ENCODE measurements around the gene PLCL2. TPM values are rescaled to one million over a fixed set of nuclear protein-coding genes. Genes with fewer than 3 reads are reported as not detected.

Gene PLCL2
- total and polyA plus RNA-seq, 2 experiments from 2014 or later = 1.6 to 9.7 TPM

DNA sequence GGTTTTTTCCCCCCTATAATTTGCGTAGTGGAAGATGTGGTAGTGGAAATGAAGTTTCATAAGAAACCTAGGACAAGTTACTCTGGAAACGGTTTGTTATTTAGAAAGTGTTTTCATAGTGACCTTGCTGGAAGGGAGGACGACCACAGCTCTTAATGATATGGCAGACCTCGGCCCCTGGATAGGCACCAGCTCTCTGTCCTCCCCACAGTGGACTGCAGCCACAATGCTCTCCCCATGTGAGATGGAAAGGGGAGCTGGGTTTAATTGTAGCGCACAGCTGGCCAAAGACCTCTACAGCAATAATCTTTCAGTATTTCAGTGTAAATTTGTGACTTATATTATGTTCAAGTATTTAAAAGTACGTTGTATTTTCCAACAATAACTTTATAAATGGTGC is 151.2 kb downstream of the PLCL2 start:
- Histone ChIP-seq H3K27me3 (ENCODE audit: insufficient read depth) (no peaks in the 10 kb centered on the region), H3K4me1 (ENCODE audit: insufficient read depth) (no peaks in the 10 kb centered on the region), H3K4me3 (no peak overlapping the region), H3K9me2 (ENCODE audit: insufficient read depth) (no peaks in the 10 kb centered on the region), H2AFZ (no peak overlapping the region), H3K4me2 (no peak overlapping the region), H3F3A (replicated peaks; ENCODE audit: low read depth) (no peaks in the 10 kb centered on the region), H4K20me1 (replicated peaks; ENCODE audit: insufficient read depth) (no peaks in the 10 kb centered on the region), H3K27ac (ENCODE audit: low read depth) (no peak overlapping the region), H3K79me2 (replicated peaks; ENCODE audit: insufficient read depth) (no peaks in the 10 kb centered on the region), H3K36me3 (ENCODE audit: insufficient read depth) (no peaks in the 10 kb centered on the region)
- no peak for DNase-seq (ENCODE audit: low spot score)
- Mint-ChIP-seq H3K27ac (no peak overlapping the region), H3K4me1 (peaks cover 13% of the 10 kb centered on the region), H3K27me3 (ENCODE audit: insufficient read depth, low read depth, poor library complexity) (peaks cover 1% of the 10 kb centered on the region), H3K36me3 (ENCODE audit: low read depth) (no peaks in the 10 kb centered on the region), H3K9me3 (no peaks in the 10 kb centered on the region), H3K4me3 (no peak overlapping the region)
- no peak for TF ChIP-seq NANOG (IDR thresholded peaks at IDR 0.05; ENCODE audit: borderline replicate concordance)
- TF ChIP-seq, protein P1, sequence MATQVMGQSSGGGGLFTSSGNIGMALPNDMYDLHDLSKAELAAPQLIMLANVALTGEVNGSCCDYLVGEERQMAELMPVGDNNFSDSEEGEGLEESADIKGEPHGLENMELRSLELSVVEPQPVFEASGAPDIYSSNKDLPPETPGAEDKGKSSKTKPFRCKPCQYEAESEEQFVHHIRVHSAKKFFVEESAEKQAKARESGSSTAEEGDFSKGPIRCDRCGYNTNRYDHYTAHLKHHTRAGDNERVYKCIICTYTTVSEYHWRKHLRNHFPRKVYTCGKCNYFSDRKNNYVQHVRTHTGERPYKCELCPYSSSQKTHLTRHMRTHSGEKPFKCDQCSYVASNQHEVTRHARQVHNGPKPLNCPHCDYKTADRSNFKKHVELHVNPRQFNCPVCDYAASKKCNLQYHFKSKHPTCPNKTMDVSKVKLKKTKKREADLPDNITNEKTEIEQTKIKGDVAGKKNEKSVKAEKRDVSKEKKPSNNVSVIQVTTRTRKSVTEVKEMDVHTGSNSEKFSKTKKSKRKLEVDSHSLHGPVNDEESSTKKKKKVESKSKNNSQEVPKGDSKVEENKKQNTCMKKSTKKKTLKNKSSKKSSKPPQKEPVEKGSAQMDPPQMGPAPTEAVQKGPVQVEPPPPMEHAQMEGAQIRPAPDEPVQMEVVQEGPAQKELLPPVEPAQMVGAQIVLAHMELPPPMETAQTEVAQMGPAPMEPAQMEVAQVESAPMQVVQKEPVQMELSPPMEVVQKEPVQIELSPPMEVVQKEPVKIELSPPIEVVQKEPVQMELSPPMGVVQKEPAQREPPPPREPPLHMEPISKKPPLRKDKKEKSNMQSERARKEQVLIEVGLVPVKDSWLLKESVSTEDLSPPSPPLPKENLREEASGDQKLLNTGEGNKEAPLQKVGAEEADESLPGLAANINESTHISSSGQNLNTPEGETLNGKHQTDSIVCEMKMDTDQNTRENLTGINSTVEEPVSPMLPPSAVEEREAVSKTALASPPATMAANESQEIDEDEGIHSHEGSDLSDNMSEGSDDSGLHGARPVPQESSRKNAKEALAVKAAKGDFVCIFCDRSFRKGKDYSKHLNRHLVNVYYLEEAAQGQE (IDR thresholded peaks at IDR 0.05; ENCODE audit: unreplicated experiment) = no peak
- TF ChIP-seq, protein P2, sequence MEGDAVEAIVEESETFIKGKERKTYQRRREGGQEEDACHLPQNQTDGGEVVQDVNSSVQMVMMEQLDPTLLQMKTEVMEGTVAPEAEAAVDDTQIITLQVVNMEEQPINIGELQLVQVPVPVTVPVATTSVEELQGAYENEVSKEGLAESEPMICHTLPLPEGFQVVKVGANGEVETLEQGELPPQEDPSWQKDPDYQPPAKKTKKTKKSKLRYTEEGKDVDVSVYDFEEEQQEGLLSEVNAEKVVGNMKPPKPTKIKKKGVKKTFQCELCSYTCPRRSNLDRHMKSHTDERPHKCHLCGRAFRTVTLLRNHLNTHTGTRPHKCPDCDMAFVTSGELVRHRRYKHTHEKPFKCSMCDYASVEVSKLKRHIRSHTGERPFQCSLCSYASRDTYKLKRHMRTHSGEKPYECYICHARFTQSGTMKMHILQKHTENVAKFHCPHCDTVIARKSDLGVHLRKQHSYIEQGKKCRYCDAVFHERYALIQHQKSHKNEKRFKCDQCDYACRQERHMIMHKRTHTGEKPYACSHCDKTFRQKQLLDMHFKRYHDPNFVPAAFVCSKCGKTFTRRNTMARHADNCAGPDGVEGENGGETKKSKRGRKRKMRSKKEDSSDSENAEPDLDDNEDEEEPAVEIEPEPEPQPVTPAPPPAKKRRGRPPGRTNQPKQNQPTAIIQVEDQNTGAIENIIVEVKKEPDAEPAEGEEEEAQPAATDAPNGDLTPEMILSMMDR (conservative IDR thresholded peaks at IDR 0.05; ENCODE audit: low read depth in 2 of 2) = no peak
- no peak for TF ChIP-seq JUNB (IDR thresholded peaks at IDR 0.05; ENCODE audit: unreplicated experiment)
- no peak for TF ChIP-seq ZNF114 (CRISPR knock-in tag; IDR thresholded peaks at IDR 0.05)
- TF ChIP-seq CREB1 (CRISPR knock-in tag; IDR thresholded peaks at IDR 0.05; ENCODE audit: low read depth) = no peak
- TF ChIP-seq, protein P3, sequence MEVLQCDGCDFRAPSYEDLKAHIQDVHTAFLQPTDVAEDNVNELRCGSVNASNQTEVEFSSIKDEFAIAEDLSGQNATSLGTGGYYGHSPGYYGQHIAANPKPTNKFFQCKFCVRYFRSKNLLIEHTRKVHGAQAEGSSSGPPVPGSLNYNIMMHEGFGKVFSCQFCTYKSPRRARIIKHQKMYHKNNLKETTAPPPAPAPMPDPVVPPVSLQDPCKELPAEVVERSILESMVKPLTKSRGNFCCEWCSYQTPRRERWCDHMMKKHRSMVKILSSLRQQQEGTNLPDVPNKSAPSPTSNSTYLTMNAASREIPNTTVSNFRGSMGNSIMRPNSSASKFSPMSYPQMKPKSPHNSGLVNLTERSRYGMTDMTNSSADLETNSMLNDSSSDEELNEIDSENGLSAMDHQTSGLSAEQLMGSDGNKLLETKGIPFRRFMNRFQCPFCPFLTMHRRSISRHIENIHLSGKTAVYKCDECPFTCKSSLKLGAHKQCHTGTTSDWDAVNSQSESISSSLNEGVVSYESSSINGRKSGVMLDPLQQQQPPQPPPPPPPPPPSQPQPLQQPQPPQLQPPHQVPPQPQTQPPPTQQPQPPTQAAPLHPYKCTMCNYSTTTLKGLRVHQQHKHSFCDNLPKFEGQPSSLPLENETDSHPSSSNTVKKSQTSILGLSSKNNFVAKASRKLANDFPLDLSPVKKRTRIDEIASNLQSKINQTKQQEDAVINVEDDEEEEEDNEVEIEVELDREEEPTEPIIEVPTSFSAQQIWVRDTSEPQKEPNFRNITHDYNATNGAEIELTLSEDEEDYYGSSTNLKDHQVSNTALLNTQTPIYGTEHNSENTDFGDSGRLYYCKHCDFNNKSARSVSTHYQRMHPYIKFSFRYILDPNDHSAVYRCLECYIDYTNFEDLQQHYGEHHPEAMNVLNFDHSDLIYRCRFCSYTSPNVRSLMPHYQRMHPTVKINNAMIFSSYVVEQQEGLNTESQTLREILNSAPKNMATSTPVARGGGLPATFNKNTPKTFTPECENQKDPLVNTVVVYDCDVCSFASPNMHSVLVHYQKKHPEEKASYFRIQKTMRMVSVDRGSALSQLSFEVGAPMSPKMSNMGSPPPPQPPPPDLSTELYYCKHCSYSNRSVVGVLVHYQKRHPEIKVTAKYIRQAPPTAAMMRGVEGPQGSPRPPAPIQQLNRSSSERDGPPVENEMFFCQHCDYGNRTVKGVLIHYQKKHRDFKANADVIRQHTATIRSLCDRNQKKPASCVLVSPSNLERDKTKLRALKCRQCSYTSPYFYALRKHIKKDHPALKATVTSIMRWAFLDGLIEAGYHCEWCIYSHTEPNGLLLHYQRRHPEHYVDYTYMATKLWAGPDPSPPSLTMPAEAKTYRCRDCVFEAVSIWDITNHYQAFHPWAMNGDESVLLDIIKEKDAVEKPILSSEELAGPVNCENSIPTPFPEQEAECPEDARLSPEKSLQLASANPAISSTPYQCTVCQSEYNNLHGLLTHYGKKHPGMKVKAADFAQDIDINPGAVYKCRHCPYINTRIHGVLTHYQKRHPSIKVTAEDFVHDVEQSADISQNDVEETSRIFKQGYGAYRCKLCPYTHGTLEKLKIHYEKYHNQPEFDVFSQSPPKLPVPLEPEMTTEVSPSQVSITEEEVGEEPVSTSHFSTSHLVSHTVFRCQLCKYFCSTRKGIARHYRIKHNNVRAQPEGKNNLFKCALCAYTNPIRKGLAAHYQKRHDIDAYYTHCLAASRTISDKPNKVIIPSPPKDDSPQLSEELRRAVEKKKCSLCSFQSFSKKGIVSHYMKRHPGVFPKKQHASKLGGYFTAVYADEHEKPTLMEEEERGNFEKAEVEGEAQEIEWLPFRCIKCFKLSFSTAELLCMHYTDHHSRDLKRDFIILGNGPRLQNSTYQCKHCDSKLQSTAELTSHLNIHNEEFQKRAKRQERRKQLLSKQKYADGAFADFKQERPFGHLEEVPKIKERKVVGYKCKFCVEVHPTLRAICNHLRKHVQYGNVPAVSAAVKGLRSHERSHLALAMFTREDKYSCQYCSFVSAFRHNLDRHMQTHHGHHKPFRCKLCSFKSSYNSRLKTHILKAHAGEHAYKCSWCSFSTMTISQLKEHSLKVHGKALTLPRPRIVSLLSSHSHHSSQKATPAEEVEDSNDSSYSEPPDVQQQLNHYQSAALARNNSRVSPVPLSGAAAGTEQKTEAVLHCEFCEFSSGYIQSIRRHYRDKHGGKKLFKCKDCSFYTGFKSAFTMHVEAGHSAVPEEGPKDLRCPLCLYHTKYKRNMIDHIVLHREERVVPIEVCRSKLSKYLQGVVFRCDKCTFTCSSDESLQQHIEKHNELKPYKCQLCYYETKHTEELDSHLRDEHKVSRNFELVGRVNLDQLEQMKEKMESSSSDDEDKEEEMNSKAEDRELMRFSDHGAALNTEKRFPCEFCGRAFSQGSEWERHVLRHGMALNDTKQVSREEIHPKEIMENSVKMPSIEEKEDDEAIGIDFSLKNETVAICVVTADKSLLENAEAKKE (CRISPR knock-in tag; IDR thresholded peaks at IDR 0.05) = no peak
- TF ChIP-seq EZH2 (IDR thresholded peaks at IDR 0.05; ENCODE audit: low read depth, unreplicated experiment) = no peak
- no peak for TF ChIP-seq ZNF331 (CRISPR knock-in tag; IDR thresholded peaks at IDR 0.05; ENCODE audit: low read depth)
- TF ChIP-seq STAT1 (IDR thresholded peaks at IDR 0.05; ENCODE audit: unreplicated experiment) = no peak
- TF ChIP-seq, protein P4, sequence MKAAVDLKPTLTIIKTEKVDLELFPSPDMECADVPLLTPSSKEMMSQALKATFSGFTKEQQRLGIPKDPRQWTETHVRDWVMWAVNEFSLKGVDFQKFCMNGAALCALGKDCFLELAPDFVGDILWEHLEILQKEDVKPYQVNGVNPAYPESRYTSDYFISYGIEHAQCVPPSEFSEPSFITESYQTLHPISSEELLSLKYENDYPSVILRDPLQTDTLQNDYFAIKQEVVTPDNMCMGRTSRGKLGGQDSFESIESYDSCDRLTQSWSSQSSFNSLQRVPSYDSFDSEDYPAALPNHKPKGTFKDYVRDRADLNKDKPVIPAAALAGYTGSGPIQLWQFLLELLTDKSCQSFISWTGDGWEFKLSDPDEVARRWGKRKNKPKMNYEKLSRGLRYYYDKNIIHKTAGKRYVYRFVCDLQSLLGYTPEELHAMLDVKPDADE (IDR thresholded peaks at IDR 0.05) = no peak
- TF ChIP-seq POLR2AphosphoS5 (IDR thresholded peaks at IDR 0.05; ENCODE audit: low read depth) = no peak
- no peak for TF ChIP-seq EZH2phosphoT487 (IDR thresholded peaks at IDR 0.05; ENCODE audit: unreplicated experiment)
- ATAC-seq = no peak

Data from GM23338 (cell line).